Astrocyte (in vitro differentiated cells and primary cell): ENCODE measurements around the gene POU1F1. TPM values are rescaled to one million over a fixed set of nuclear protein-coding genes. Genes with fewer than 3 reads are reported as not detected.

ENCODE experiments used
- DNase-seq: peaks from one replicate; pipeline ENCODE4 v3.0.0-alpha.2; 2010; ENCODE audit warnings: low read depth
- FAIRE-seq: peaks from 2 replicates; lab custom pipeline; 2011; peaks lifted over from hg19 to GRCh38; lab: Jason Lieb, UNC
- H2AFZ ChIP-seq: 2 replicates; pipeline ENCODE4 v1.6.0; 2012; ENCODE audit warnings: low read depth, low read length, inconsistent platforms
- H3K27ac ChIP-seq: 2 replicates; pipeline ENCODE4 v1.5.1; 2011; ENCODE audit warnings: low read depth, low read length, inconsistent platforms
- H3K27me3 ChIP-seq: 2 replicates; pipeline ENCODE4 v1.6.0; 2011; ENCODE audit warnings: low read length, inconsistent platforms; ENCODE audit not compliant: insufficient read depth
- H3K36me3 ChIP-seq: 2 replicates; pipeline ENCODE4 v1.5.1; 2011; ENCODE audit warnings: low read length, inconsistent platforms; ENCODE audit not compliant: insufficient read depth
- H3K4me1 ChIP-seq: 2 replicates; pipeline ENCODE4 v1.5.1; 2011; ENCODE audit warnings: low read length, inconsistent platforms; ENCODE audit not compliant: insufficient read depth
- H3K4me2 ChIP-seq: 2 replicates; pipeline ENCODE4 v1.6.0; 2012; ENCODE audit warnings: low read length, inconsistent platforms
- H3K4me3 ChIP-seq: 2 replicates; pipeline ENCODE4 v1.5.1; 2011; ENCODE audit warnings: low read depth, mild to moderate bottlenecking, low read length, inconsistent platforms; ENCODE audit not compliant: insufficient read depth
- H3K79me2 ChIP-seq: 2 replicates; pipeline ENCODE4 v1.6.0; 2012; ENCODE audit warnings: mild to moderate bottlenecking, low read length, inconsistent platforms; ENCODE audit not compliant: insufficient read depth
- H3K9ac ChIP-seq: 2 replicates; pipeline ENCODE4 v1.6.0; 2012; ENCODE audit warnings: mild to moderate bottlenecking, low read length, inconsistent platforms
- H3K9me3 ChIP-seq: 2 replicates; pipeline ENCODE4 v1.5.1; 2012; ENCODE audit warnings: low read depth, mild to moderate bottlenecking, low read length, inconsistent platforms; ENCODE audit not compliant: insufficient read depth
- H4K20me1 ChIP-seq: 2 replicates; pipeline ENCODE4 v1.6.0; 2012; ENCODE audit warnings: low read length, inconsistent platforms; ENCODE audit not compliant: insufficient read depth
- H3K27ac Mint-ChIP-seq: one replicate; pipeline ENCODE4 v1.8.0; 2021; ENCODE audit warnings: mild to moderate bottlenecking, mixed read lengths; ENCODE audit not compliant: unreplicated experiment
- H3K27me3 Mint-ChIP-seq: one replicate; pipeline ENCODE4 v1.8.0; 2021; ENCODE audit warnings: low read depth, mixed read lengths; ENCODE audit not compliant: unreplicated experiment
- H3K36me3 Mint-ChIP-seq: one replicate; pipeline ENCODE4 v1.8.0; 2021; ENCODE audit warnings: low read depth, mixed read lengths; ENCODE audit not compliant: unreplicated experiment
- H3K4me1 Mint-ChIP-seq: one replicate; pipeline ENCODE4 v1.8.0; 2021; ENCODE audit warnings: low read depth, mixed read lengths; ENCODE audit not compliant: unreplicated experiment
- H3K4me3 Mint-ChIP-seq: one replicate; pipeline ENCODE4 v1.8.0; 2021; ENCODE audit warnings: mild to moderate bottlenecking, moderate library complexity, mixed read lengths; ENCODE audit not compliant: unreplicated experiment
- H3K9me3 Mint-ChIP-seq: one replicate; pipeline ENCODE4 v1.8.0; 2021; ENCODE audit warnings: mild to moderate bottlenecking, mixed read lengths; ENCODE audit not compliant: unreplicated experiment
- EZH2 ChIP-seq: IDR thresholded peaks from 2 replicates; pipeline ENCODE4 v1.6.1; 2012; ENCODE audit warnings: mild to moderate bottlenecking, low read length, inconsistent platforms; ENCODE audit not compliant: insufficient read depth
- total RNA-seq: library from RNA; stranded (reverse); gene quantifications from 2 replicates; pipeline ENCODE4 v1.2.1, GENCODE V29; 2021
- TF ChIP-seq, protein P1 (sequence below): IDR thresholded peaks from 2 replicates; pipeline ENCODE4 v1.5.1; 2011; ENCODE audit warnings: low read depth, mild to moderate bottlenecking, inconsistent platforms, low read length, moderate library complexity; ENCODE audit not compliant: insufficient read depth

POU1F1 gene
- total RNA-seq, 1 donor from 2014 or later = not detected

DNA sequence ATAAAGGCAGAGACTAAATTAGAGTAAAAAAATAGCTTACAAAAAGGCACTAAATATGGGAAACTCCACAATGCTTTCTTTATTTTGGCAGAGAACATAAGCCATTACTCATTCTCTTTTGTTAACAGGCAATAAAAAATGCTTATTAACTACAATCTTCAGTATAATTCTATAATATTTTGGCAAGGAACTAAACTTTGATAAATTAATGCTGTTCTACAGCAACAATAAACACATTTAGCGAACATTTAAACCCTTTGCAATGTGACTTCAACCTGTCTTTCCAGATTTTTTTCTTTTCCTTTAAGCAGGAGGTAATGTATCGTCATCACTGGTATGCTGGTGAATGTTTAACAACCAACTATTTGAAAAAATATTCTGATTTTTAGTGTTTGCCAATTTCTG lies 42.2 kb upstream of the POU1F1 start:
- no peaks in the 10 kb centered on the region for H3K79me2 ChIP-seq
- peaks cover 2% of the 10 kb centered on the region for H3K9me3 Mint-ChIP-seq
- FAIRE-seq (no peak), DNase-seq (peak; percentile 39)
- H3K36me3 Mint-ChIP-seq = no peaks in the 10 kb centered on the region
- no peak overlapping the region for H3K27ac Mint-ChIP-seq
- no peaks in the 10 kb centered on the region for H3K4me1 Mint-ChIP-seq
- H3K4me3 Mint-ChIP-seq = no peak overlapping the region
- H3K4me1 ChIP-seq = peaks cover 3% of the 10 kb centered on the region
- H3K27ac ChIP-seq = no peak overlapping the region
- no peak overlapping the region for H3K4me3 ChIP-seq
- no peak overlapping the region for H2AFZ ChIP-seq
- H4K20me1 ChIP-seq = no peaks in the 10 kb centered on the region
- H3K27me3 ChIP-seq = no peaks in the 10 kb centered on the region
- no peak for TF ChIP-seq EZH2
- TF ChIP-seq, protein P1, sequence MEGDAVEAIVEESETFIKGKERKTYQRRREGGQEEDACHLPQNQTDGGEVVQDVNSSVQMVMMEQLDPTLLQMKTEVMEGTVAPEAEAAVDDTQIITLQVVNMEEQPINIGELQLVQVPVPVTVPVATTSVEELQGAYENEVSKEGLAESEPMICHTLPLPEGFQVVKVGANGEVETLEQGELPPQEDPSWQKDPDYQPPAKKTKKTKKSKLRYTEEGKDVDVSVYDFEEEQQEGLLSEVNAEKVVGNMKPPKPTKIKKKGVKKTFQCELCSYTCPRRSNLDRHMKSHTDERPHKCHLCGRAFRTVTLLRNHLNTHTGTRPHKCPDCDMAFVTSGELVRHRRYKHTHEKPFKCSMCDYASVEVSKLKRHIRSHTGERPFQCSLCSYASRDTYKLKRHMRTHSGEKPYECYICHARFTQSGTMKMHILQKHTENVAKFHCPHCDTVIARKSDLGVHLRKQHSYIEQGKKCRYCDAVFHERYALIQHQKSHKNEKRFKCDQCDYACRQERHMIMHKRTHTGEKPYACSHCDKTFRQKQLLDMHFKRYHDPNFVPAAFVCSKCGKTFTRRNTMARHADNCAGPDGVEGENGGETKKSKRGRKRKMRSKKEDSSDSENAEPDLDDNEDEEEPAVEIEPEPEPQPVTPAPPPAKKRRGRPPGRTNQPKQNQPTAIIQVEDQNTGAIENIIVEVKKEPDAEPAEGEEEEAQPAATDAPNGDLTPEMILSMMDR = no peak
- H3K4me2 ChIP-seq = peak overlapping the region; percentile 17
- H3K36me3 ChIP-seq = no peaks in the 10 kb centered on the region
- peaks cover 2% of the 10 kb centered on the region for H3K27me3 Mint-ChIP-seq
- H3K9ac ChIP-seq = no peak overlapping the region
- no peaks in the 10 kb centered on the region for H3K9me3 ChIP-seq

DNA sequence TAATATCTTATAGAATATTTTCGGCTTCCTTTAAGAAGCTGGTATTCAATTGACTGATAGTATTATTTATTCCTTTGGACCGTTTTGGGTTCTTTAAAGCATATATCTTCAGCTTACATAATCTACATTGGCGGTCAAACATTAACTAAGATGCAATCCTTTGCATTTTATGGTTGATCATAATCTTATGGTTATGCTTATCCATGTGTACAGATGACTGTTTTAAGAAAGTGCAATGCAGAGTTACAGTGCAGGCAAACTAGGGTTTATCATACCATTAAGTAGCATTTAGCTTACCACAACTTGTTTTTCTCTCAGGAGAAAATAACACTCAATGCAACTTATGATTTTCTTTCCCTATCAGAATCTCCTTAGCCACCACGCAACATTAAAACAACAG lies 41.4 kb upstream of the POU1F1 start:
- TF ChIP-seq EZH2 = no peak
- TF ChIP-seq, protein P1 = no peak
- Histone ChIP-seq H3K9ac (no peak overlapping the region), H4K20me1 (no peaks in the 10 kb centered on the region), H3K27me3 (no peaks in the 10 kb centered on the region), H3K9me3 (no peaks in the 10 kb centered on the region), H3K4me3 (no peak overlapping the region), H3K79me2 (no peaks in the 10 kb centered on the region), H3K4me1 (peaks cover 3% of the 10 kb centered on the region), H3K27ac (no peak overlapping the region), H3K4me2 (no peak overlapping the region), H3K36me3 (no peaks in the 10 kb centered on the region), H2AFZ (no peak overlapping the region)
- FAIRE-seq (no peak), DNase-seq (no peak)
- no peaks in the 10 kb centered on the region for H3K36me3 Mint-ChIP-seq
- no peak overlapping the region for H3K4me3 Mint-ChIP-seq
- no peaks in the 10 kb centered on the region for H3K4me1 Mint-ChIP-seq
- H3K27me3 Mint-ChIP-seq = peaks cover under 1% of the 10 kb centered on the region
- H3K9me3 Mint-ChIP-seq = peaks cover 2% of the 10 kb centered on the region
- no peak overlapping the region for H3K27ac Mint-ChIP-seq

DNA sequence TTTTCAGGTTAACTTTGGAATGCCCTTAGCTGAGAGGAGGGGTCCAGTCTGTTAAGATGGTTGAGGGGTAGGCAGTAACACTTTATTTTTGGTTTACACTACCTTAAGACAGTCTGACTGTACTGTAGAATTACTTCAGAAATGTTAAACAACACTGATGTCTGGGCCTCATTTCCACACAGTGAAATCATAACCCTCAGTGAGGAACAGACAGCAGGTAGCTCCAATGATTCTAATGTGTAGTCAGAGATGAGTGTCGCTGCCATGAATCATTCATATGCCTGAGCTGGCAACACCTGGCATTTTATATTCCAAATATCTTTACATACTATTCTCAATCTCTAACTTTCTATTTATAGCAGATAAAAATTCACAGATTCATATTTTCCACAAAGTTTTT lies 37.3 kb upstream of the POU1F1 start:
- Mint-ChIP-seq H3K27ac (no peak overlapping the region), H3K4me3 (no peak overlapping the region), H3K4me1 (peaks cover 4% of the 10 kb centered on the region), H3K36me3 (no peaks in the 10 kb centered on the region), H3K9me3 (no peaks in the 10 kb centered on the region), H3K27me3 (no peaks in the 10 kb centered on the region)
- FAIRE-seq (no peak), DNase-seq (no peak)
- H3K27me3 ChIP-seq = no peaks in the 10 kb centered on the region
- H3K79me2 ChIP-seq = no peaks in the 10 kb centered on the region
- no peak overlapping the region for H3K4me2 ChIP-seq
- H3K36me3 ChIP-seq = no peaks in the 10 kb centered on the region
- TF ChIP-seq EZH2 = no peak
- TF ChIP-seq, protein P1 = no peak
- no peak overlapping the region for H3K27ac ChIP-seq
- no peak overlapping the region for H3K4me3 ChIP-seq
- H4K20me1 ChIP-seq = no peaks in the 10 kb centered on the region
- no peak overlapping the region for H3K9ac ChIP-seq
- H3K9me3 ChIP-seq = no peaks in the 10 kb centered on the region
- no peak overlapping the region for H2AFZ ChIP-seq
- H3K4me1 ChIP-seq = peaks cover under 1% of the 10 kb centered on the region
